Measurements from ENCODE around the gene JADE2. TPM values are rescaled to one million over a fixed set of nuclear protein-coding genes. Genes with fewer than 3 reads are reported as not detected.
A peak's percentile ranks its signal among the peaks of the same experiment; 100 is the strongest.

JADE2 gene
- total RNA-seq, 1 donor from 2014 or later = 70.9 TPM

DNA sequence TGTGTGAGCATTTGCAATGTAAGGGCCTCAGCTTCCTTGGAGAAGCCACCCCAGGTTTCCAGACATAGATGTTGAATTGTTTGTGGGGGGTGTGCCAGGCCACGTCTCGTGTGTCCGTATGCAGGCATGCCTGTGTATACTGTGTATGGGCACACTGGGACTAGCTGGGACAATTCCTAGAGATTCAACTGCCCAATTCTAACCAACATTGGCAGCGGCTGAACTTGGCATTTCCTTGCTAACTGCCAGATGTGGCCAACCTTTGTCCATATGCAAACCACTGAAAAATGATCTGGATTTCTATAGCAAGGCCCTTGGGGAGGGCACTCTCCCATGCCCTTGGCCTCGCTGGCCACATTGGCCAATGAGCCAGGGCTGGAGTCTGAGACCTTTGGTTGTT, 56.8 kb downstream of the JADE2 start:
- intact Hi-C loops (cut with DNase I) = loop anchor here (5.0 kb wide), 1 partner anchor 120 kb away; no protein-coding TSS in a partner anchor
- Histone ChIP-seq H3K4me1 (peaks cover 12 to 25% of the 10 kb centered on the region in 2 donors), H3K36me3 (peaks cover 16 to 23% of the 10 kb centered on the region in 2 donors), H3K4me3 (no peak overlapping the region), H3K27me3 (no peaks in the 10 kb centered on the region), H3K9me3 (no peaks in the 10 kb centered on the region), H3K27ac (no peak overlapping the region)
- DNase-seq (ENCODE audit: low spot score in 2 of 2) = peak in 1 of 2 donors; percentile 52
- TF ChIP-seq, protein P1, sequence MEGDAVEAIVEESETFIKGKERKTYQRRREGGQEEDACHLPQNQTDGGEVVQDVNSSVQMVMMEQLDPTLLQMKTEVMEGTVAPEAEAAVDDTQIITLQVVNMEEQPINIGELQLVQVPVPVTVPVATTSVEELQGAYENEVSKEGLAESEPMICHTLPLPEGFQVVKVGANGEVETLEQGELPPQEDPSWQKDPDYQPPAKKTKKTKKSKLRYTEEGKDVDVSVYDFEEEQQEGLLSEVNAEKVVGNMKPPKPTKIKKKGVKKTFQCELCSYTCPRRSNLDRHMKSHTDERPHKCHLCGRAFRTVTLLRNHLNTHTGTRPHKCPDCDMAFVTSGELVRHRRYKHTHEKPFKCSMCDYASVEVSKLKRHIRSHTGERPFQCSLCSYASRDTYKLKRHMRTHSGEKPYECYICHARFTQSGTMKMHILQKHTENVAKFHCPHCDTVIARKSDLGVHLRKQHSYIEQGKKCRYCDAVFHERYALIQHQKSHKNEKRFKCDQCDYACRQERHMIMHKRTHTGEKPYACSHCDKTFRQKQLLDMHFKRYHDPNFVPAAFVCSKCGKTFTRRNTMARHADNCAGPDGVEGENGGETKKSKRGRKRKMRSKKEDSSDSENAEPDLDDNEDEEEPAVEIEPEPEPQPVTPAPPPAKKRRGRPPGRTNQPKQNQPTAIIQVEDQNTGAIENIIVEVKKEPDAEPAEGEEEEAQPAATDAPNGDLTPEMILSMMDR (IDR thresholded peaks at IDR 0.05) = no peak

DNA sequence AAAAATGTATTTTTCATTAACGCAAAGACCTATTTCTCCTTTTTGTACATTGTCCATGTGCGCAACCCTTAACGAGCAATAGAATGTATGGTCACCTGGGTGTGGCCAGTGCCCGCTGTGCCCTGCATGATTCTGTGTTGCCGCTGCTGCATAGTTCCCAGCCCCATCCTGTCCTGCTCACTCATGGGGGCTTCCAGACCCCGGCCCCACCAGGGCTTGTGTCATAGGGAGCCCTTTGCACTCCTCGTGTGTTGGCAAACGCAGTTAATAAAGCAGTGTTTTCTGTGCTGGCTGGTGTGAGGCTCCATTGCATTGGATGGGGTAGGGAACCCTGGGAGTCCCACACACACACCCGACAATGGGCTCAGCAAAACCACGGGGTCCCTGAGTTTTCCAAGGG, 57.5 kb downstream of the JADE2 start:
- Histone ChIP-seq H3K4me3 (no peak overlapping the region), H3K27me3 (no peaks in the 10 kb centered on the region), H3K27ac (no peak overlapping the region), H3K4me1 (peaks cover 12 to 23% of the 10 kb centered on the region in 2 donors), H3K36me3 (peaks cover 16 to 20% of the 10 kb centered on the region in 2 donors), H3K9me3 (no peaks in the 10 kb centered on the region)
- TF ChIP-seq, protein P1 (IDR thresholded peaks at IDR 0.05) = no peak
- peak in 1 of 2 donors; percentile 33 for DNase-seq (ENCODE audit: low spot score in 2 of 2)
- intact Hi-C loops (cut with DNase I) = loop anchor here (5.0 kb wide), 1 partner anchor 121 kb away; no protein-coding TSS in a partner anchor

DNA sequence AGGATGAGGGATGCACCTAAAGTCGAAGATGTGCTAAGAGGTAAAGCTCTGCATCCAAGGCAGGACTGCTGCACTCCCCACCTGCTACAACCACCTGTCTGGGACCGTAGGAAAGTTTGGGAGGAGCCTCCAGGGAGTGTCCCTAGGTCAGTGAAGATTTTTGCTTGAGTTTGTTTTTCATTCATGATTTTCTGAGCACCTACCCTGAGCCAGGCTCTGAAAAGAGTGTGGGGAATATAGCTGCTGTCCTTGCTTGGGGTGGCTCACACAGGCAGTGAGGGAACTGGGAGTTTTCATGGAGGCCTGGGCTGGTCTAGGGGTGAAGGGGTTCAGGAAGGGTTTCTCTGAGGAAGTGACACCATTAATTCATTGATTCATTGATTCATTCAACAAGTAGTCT, 58.3 kb downstream of the JADE2 start:
- TF ChIP-seq, protein P1 (IDR thresholded peaks at IDR 0.05) = no peak
- DNase-seq (ENCODE audit: low spot score in 2 of 2) = peak in 1 of 2 donors; percentile 54
- H3K27me3 ChIP-seq = no peaks in the 10 kb centered on the region
- H3K36me3 ChIP-seq = peaks cover 12 to 13% of the 10 kb centered on the region in 2 donors
- H3K9me3 ChIP-seq = no peaks in the 10 kb centered on the region
- no peak overlapping the region for H3K27ac ChIP-seq
- H3K4me3 ChIP-seq = no peak overlapping the region
- intact Hi-C loops (cut with DNase I) = loop anchor here (5.0 kb wide), 1 partner anchor 121 kb away; no protein-coding TSS in a partner anchor
- peaks cover 12 to 23% of the 10 kb centered on the region in 2 donors for H3K4me1 ChIP-seq

DNA sequence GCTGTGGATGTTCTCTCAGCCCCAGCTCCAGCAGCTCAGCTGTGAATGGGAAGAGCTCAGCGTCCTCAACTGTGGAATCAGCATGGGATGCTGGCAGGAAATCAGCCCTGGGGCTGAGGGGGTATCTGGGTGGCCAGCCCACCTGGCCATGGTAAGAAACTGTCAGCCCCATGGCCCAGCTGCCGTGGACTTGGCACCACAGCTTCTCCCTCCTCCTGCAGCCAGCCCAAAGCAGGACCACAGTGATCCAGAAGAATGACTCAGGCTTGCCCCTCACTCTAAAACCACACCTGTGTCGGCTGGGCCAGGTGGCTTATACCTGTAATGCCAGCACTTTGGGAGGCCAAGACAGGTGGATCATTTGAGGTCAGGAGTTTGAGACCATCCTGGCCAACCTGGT, 59.2 kb downstream of the JADE2 start:
- intact Hi-C loops (cut with DNase I) = loop anchor here (5.0 kb wide), 3 partner anchors 122 to 402 kb away; partner anchors contain the start of gene UBE2B
- Histone ChIP-seq H3K4me1 (peaks cover 12 to 20% of the 10 kb centered on the region in 2 donors), H3K27ac (no peak overlapping the region), H3K27me3 (no peaks in the 10 kb centered on the region), H3K9me3 (no peaks in the 10 kb centered on the region), H3K4me3 (no peak overlapping the region), H3K36me3 (peaks cover 3 to 4% of the 10 kb centered on the region in 2 donors)
- DNase-seq (ENCODE audit: low spot score in 2 of 2) = no peak
- TF ChIP-seq, protein P1 (IDR thresholded peaks at IDR 0.05) = no peak

DNA sequence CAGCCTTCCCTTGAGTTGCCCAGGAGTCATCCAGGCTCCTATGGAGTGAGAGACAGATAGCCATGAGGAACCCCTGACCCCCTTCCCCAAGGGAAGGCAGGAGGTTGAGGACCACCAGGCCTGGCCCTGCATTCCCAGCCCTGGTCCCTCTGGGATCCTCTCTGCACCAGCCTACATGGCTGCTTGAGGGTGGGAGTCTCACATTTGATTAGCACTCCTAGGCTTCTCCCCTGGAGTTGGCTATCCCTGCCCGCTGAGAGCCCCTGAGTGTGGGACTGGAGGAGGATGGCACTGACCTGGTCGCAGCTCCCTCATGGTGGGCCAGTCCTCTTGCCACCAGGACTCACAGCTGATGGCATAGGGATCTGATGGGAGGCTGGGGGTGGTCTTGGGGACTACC, 60.5 kb downstream of the JADE2 start:
- intact Hi-C loops (cut with DNase I) = loop anchor here (2.0 to 5.0 kb wide), 3 partner anchors 214 to 404 kb away; partner anchors contain the start of gene UBE2B
- Histone ChIP-seq H3K9me3 (no peaks in the 10 kb centered on the region), H3K27ac (no peak overlapping the region), H3K36me3 (no peaks in the 10 kb centered on the region), H3K4me1 (peaks cover 10 to 12% of the 10 kb centered on the region in 2 donors), H3K4me3 (no peak overlapping the region), H3K27me3 (no peaks in the 10 kb centered on the region)
- DNase-seq (ENCODE audit: low spot score in 2 of 2) = no peak
- TF ChIP-seq, protein P1 (IDR thresholded peaks at IDR 0.05) = no peak

All from ascending aorta (tissue), 2 donors.